GM10248 (cell line): ENCODE measurements around the gene C6.
"Not testable (repeated sequence)": the region's sequence is repeated elsewhere in the genome, so short reads cannot be mapped to it uniquely, and the experiment has no call there.

Experiments used
- CTCF ChIA-PET: fragments of 300-600 bp; sonication (Branson Sonifier 250); formaldehyde crosslinking; extraction: SDS; loops from one replicate; lab custom pipeline; 2021; ENCODE audit warnings: antibody characterized with exemption; lab: Yijun Ruan, JAX
- POLR2A ChIA-PET: fragments of 350-650 bp; sonication (Branson Sonifier 250); formaldehyde crosslinking; extraction: SDS; loops from one replicate; lab custom pipeline; 2020; ENCODE audit warnings: antibody characterized with exemption; lab: Yijun Ruan, JAX
- DNase-seq: peaks from one replicate; pipeline ENCODE4 v3.0.0; 2012; ENCODE audit errors: extremely low spot score
- TF ChIP-seq, protein P1 (sequence below): IDR thresholded peaks from 2 replicates; pipeline ENCODE4 v1.5.1; 2012; ENCODE audit warnings: mild to moderate bottlenecking, low read depth; ENCODE audit errors: extremely low read depth, missing control alignments, control extremely low read depth

Gene C6

DNA sequence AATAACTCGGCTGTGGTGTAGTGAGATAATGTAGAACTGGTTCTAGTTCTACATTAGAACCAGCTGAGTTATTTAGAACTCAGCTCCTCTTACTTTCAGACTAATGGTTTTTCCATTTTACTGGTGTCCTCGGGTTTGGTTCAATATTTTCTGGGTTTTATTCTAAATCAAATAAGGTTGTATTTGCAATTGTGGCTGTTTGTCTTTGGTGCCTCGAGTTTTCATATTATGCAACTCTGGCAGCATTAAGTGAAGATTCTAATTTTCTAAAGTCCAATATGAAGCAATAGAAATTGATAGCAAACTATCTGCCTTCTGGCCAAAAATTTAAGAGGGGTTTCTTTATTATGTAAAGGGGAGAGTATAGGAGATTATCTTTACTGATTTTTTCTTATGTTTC, 19.0 kb downstream of the C6 start:
- DNase-seq = no peak
- POLR2A ChIA-PET = no interaction called here
- CTCF ChIA-PET = interaction anchor here (0.7 kb wide), 1 partner anchor 12 kb away, joined by 3 read pairs; no protein-coding TSS in a partner anchor
- TF ChIP-seq, protein P1, sequence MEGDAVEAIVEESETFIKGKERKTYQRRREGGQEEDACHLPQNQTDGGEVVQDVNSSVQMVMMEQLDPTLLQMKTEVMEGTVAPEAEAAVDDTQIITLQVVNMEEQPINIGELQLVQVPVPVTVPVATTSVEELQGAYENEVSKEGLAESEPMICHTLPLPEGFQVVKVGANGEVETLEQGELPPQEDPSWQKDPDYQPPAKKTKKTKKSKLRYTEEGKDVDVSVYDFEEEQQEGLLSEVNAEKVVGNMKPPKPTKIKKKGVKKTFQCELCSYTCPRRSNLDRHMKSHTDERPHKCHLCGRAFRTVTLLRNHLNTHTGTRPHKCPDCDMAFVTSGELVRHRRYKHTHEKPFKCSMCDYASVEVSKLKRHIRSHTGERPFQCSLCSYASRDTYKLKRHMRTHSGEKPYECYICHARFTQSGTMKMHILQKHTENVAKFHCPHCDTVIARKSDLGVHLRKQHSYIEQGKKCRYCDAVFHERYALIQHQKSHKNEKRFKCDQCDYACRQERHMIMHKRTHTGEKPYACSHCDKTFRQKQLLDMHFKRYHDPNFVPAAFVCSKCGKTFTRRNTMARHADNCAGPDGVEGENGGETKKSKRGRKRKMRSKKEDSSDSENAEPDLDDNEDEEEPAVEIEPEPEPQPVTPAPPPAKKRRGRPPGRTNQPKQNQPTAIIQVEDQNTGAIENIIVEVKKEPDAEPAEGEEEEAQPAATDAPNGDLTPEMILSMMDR = no peak

DNA sequence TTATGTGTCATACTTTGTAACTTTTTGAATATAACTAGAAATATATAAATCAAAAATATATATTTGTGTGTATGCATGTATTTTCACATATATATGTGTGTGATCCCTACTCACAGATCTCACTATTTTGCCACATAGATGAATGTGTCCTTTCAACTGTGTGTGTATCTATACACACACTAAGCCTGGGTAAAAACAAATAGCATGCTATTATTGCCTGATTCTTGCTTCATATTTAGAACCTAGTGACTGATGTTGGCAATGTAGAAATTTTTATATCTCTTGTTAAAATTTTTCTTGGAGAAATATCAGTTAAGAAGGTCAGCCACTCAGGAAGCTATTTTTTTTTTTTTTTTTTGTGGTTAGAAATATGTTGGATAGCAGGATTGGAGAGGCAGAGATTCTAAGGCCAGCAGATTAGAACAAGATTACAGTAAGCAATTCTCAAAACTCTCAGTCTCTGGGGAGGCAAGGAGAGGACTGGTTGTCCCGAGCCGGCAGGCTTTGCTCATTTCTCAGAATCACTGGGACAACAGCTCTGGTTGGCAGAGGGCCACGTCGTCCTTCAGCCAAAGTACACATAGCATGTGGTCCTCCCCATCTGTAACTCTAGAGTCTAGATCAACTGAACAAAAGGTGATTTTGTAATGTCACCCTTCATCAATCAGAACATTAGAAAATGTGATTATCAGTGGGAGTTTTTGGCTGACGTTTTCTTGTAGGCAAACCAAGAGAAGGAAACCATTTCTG, 19.7 kb downstream of the C6 start:
- ChIA-PET POLR2A (no interaction called here), CTCF (no interaction called here)
- TF ChIP-seq, protein P1 = no peak
- DNase-seq = no peak

DNA sequence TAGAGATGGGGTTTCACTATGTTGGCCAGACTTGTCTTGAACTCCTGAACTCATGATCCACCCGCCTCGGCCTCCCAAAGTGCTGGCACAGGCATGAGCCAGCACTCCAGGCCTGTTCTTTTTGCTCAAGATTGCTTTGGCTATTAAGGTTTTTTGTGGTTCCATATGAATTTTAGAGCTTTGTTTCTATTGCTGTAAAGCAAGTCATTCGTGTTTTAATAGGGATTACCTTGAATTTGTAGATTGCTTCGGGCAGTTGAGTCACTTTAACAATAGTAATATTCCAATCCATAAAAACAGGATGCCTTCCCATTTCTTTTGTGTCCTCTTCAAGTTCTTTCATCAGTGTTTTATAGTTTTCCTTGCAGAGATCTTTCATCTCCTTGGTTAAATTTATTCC, 22.1 kb downstream of the C6 start:
- CTCF ChIA-PET = interaction anchor here (0.9 kb wide), 1 partner anchor 41 kb away, joined by 3 read pairs; no protein-coding TSS in a partner anchor
- TF ChIP-seq, protein P1 = no peak

DNA sequence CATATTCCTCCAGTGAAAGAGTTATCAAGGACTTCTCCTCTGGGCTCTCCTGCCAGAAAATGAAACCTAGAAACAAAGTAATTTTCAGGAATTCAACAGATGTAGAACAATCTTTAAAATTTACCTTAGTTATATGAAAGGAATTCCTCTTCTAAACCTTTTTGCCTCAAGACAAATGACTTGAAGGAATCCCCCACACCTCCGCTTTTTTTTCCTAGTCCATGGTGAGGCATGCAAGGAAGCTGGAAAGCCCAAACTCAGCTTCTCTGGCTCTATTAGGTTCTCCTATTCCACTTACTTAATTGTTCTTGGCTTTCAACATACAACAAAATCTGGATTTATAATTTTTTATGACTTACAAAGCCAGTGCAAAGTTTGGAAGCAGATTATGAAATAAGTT, 27.2 kb downstream of the C6 start:
- TF ChIP-seq, protein P1 = no peak
- ChIA-PET CTCF (no interaction called here), POLR2A (no interaction called here)
- no peak for DNase-seq

More for the DNA sequence above, 22.1 kb downstream of the C6 start:
- POLR2A ChIA-PET = no interaction called here
- DNase-seq = no peak

DNA sequence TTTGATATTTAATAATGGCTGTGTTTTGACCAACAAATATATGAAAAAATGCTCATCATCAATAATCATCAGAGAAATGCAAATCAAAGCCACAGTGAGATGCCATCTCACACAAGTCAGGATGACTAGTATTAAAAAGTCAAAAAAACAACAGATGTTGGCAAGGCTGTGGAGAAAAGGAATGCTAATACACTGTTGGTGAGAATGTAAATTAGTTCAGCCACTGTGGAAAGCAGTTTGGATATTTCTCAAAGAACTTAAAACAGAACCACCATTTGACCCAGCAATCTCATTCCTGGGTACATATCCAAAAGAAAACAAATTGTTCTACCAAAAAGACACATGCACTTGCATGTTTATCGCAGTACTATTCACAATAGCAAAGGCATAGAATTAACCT, 30.0 kb downstream of the C6 start:
- CTCF ChIA-PET = interaction anchor here (1.0 to 1.3 kb wide), 3 partner anchors 16 to 61 kb away, joined by 3 read pairs; no protein-coding TSS in a partner anchor
- POLR2A ChIA-PET, DNase-seq: not testable (repeated sequence)

DNA sequence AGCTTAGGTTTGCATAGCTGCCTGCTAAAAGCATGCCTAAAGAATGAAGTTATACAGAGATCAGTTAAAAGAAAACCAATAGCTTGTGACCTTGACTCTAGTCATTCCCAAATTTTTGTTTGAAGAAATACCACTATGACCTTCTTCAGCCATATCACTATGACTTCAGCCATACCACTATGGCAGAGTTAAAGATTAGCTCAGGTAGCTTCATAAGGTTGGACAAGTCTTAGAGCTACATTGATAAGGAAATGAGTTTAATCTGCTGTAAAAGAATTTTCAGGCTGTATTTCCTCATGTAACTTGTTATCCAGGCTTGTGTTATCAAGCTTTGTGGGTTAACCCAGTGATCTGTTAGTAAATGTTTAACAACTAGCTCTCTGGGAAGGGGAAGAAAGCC, 30.7 kb downstream of the C6 start:
- ChIA-PET CTCF (interaction anchor here (1.0 to 1.3 kb wide), 4 partner anchors 12 to 61 kb away, joined by 3 read pairs; no protein-coding TSS in a partner anchor), POLR2A (no interaction called here)
- TF ChIP-seq, protein P1 = no peak
- no peak for DNase-seq

DNA sequence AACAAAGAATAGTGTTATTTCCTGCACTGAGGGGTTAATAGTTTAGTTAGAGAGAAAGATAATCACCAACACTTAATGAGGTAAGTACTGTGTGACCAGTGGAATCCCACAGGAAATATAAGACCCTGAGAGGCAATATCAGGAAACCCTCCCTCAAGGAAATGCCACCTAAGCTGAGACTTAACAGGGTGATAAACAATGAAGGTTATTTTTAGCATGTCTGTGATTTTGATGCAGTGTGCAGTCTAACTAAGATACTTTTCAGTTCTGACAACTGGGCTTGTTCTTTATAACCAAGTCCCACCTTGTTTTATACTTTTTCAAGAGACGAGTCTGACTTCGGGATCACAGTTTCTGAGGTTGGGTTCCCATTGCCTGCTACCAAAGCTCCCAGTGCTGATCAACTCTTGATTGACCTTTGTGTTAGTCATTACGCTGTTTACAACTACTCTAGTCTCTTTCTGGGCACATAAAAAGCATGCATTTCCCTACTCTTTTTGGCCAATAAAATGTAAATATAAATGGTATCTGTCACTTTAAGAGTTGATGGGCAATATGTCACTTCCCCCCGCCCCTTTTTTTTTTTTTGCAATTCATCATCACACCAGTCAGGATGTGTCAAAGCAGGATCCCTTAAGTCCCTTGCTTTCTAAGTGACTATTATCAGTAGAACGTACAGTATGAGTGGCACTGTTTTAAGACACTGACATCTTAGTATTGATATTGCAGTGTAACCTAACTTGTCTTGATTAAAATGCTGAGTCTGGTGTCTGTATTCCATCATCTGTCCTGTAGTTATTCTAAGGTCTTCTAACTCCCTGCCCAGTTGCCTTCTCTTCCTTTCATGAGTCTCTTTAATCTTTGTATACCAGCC, 31.4 kb downstream of the C6 start:
- ChIA-PET POLR2A (no interaction called here), CTCF (interaction anchor here (1.0 to 1.3 kb wide), 4 partner anchors 13 to 60 kb away, joined by 3 read pairs; no protein-coding TSS in a partner anchor)
- TF ChIP-seq, protein P1 = no peak
- no peak for DNase-seq
